Head of caudate nucleus (tissue), 42 donors: ENCODE measurements around the gene GRAMD2B.
"Not testable (repeated sequence)": the region's sequence is repeated elsewhere in the genome, so short reads cannot be mapped to it uniquely, and the experiment has no call there.

ENCODE experiments used
- DNase-seq, 42 donors: peaks; one replicate each; pipeline versions ENCODE4 v3.0.0 to v3.0.0-alpha.2; 2020 to 2021; ENCODE audit warnings: mixed read lengths in 7 of 42
- intact Hi-C: fragments of 100-400 bp; cut with DNase I; formaldehyde crosslinking; loops from one replicate; pipeline ENCODE4 v1.15.0; 2022

Gene GRAMD2B

GRCh38 chr5:126497506-126497905 is 74.3 kb downstream of the GRAMD2B start:
- intact Hi-C loops = no loop called here
- DNase-seq = no peak

- DNase-seq = no peak
- intact Hi-C loops = no loop called here
Measured at GRCh38 chr5:126499278-126499677, 76.1 kb downstream of the GRAMD2B start.

- intact Hi-C loops = no loop called here
- peak in 1 of 42 donors; percentile 46 for DNase-seq
Measured at GRCh38 chr5:126499853-126500342, 76.7 kb downstream of the GRAMD2B start.

- intact Hi-C loops = no loop called here
- no peak for DNase-seq
Measured at GRCh38 chr5:126501448-126501847, 78.2 kb downstream of the GRAMD2B start.

GRCh38 chr5:126503602-126504104 is 80.4 kb downstream of the GRAMD2B start:
- intact Hi-C loops = no loop called here
- DNase-seq = peak in 21 of 42 donors; percentile 16 to 72 (median 37)

GRCh38 chr5:126506079-126506478 is 82.9 kb downstream of the GRAMD2B start:
- DNase-seq = no peak
- intact Hi-C loops = no loop called here

GRCh38 chr5:126508251-126508961 is 85.2 kb downstream of the GRAMD2B start:
- intact Hi-C loops = no loop called here

GRCh38 chr5:126508962-126509279 is 85.7 kb downstream of the GRAMD2B start:
- intact Hi-C loops = no loop called here
- peak in 1 of 42 donors; percentile 43 for DNase-seq

More at GRCh38 chr5:126508251-126508961, 85.2 kb downstream of the GRAMD2B start:
- no peak for DNase-seq

GRCh38 chr5:126509339-126509738 is 86.1 kb downstream of the GRAMD2B start:
- intact Hi-C loops = no loop called here
- DNase-seq = peak in 1 of 42 donors; percentile 9

GRCh38 chr5:126511961-126512360 is 88.8 kb downstream of the GRAMD2B start:
- intact Hi-C loops = no loop called here
- no peak for DNase-seq

- DNase-seq = no peak
- intact Hi-C loops = no loop called here
Measured at GRCh38 chr5:126512451-126512850, 89.2 kb downstream of the GRAMD2B start.

- intact Hi-C loops = no loop called here
- no peak for DNase-seq
Measured at GRCh38 chr5:126513302-126513701, 90.1 kb downstream of the GRAMD2B start.

GRCh38 chr5:126513703-126514102 is 90.5 kb downstream of the GRAMD2B start:
- intact Hi-C loops = no loop called here
- no peak for DNase-seq

GRCh38 chr5:126514131-126514557 is 90.9 kb downstream of the GRAMD2B start:
- intact Hi-C loops = no loop called here
- no peak for DNase-seq

GRCh38 chr5:126514558-126515141 is 91.4 kb downstream of the GRAMD2B start:
- DNase-seq = no peak
- intact Hi-C loops = no loop called here

- DNase-seq = no peak
- intact Hi-C loops = no loop called here
Measured at GRCh38 chr5:126515337-126515736, 92.1 kb downstream of the GRAMD2B start.

- peak in 8 of 42 donors; percentile 26 to 61 (median 45) for DNase-seq
- intact Hi-C loops = no loop called here
Measured at GRCh38 chr5:126516133-126516532, 92.9 kb downstream of the GRAMD2B start.

GRCh38 chr5:126516852-126517251 is 93.6 kb downstream of the GRAMD2B start:
- intact Hi-C loops = no loop called here
- no peak for DNase-seq

- DNase-seq, intact Hi-C loops: not testable (repeated sequence)
Measured at GRCh38 chr5:126519223-126519622, 96.0 kb downstream of the GRAMD2B start.
